ENCODE measurements around the gene UBXN2A.

The UBXN2A gene

GRCh38 chr2:24047703-24048033, 107.4 kb downstream of the UBXN2A start:
- DNase-seq: peak in 1 of 2 experiments; percentile 42

- DNase-seq: peak in 1 of 2 experiments; percentile 33
Measured at GRCh38 chr2:24048769-24049484, 108.7 kb downstream of the UBXN2A start.

GRCh38 chr2:24049485-24050021, 109.3 kb downstream of the UBXN2A start, which contains the start of gene FKBP1B:
FKBP1B (plus strand) TSS chr2:24049741; CDS start chr2:24049850, 109 bp downstream.
- DNase-seq: peak in 1 of 2 experiments; percentile 54

GRCh38 chr2:24050041-24050979, 110.0 kb downstream of the UBXN2A start:
- no peak for DNase-seq

GRCh38 chr2:24051833-24052232, 111.6 kb downstream of the UBXN2A start:
- DNase-seq: no peak

GRCh38 chr2:24052951-24053350, 112.7 kb downstream of the UBXN2A start:
- no peak for DNase-seq
